Gastrocnemius medialis (tissue), 4 donors: ENCODE data around the gene PIAS1.

Source experiments
- CTCF ChIP-seq, 5 experiments: fragments of 450-650 bp in 3 of 5; fragments of 200-600 bp in 2 of 5; sonication (generic) in 2 of 5; IDR thresholded peaks in 4 of 5; conservative IDR thresholded peaks in 1 of 5; 1 replicate in 4 of 5; 2 replicates in 1 of 5; pipeline ENCODE4 v1.5.1; 2016 to 2019; ENCODE audit warnings: antibody characterized with exemption in 5 of 5, mild to moderate bottlenecking in 3 of 5, moderate library complexity in 3 of 5
- POLR2A ChIP-seq, 2 donors: fragments of 450-650 bp; IDR thresholded peaks; one replicate each; pipeline ENCODE4 v1.6.1; 2017; ENCODE audit warnings: antibody characterized with exemption in 2 of 2, mild to moderate bottlenecking in 2 of 2, moderate library complexity in 2 of 2

GRCh38 chr15:68137096-68137495 is 83.0 kb downstream of the PIAS1 start:
- TF ChIP-seq CTCF (IDR thresholded peaks at IDR 0.05 in 4 of 5, conservative IDR thresholded peaks at IDR 0.05 in 1 of 5) = no peak
- no peak for TF ChIP-seq POLR2A (IDR thresholded peaks at IDR 0.05)
